Stimulated activated CD8-positive, alpha-beta memory T cell treated with anti-CD3 and anti-CD28 coated beads, Interleukin-7, amount 100 ng/mL, for 48 hours (primary cell): ENCODE results near the gene ZDHHC11B.
"Not testable (repeated sequence)": the region's sequence is repeated elsewhere in the genome, so short reads cannot be mapped to it uniquely, and the experiment has no call there.

ENCODE experiments used
- DNase-seq, 2 donors: peaks; one replicate each; pipeline ENCODE4 v3.0.0-alpha.2; 2020; ENCODE audit warnings: low read depth in 1 of 2; ENCODE audit errors: extremely low read depth in 1 of 2

Gene ZDHHC11B

DNA sequence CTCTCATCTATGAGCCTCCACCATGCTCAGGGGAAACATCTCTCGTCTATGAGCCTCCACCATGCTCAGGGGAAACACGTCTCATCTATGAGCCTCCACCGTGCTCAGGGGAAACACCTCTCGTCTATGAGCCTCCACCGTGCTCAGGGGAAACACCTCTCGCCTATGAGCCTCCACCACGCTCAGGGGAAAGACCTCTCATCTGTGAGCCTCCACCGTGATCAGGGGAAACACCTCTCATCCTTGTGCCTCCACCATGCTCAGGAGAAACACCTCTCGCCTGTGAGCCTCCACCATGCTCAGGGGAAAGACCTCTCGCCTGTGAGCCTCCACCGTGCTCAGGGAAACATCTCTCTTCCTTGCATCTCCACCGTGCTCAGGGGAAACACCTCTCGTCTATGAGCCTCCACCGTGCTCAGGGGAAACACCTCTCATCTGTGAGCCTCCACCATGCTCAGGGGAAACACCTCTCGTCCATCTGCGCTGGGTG lies 30.3 kb downstream of the ZDHHC11B start:
- DNase-seq = not testable (repeated sequence)

DNA sequence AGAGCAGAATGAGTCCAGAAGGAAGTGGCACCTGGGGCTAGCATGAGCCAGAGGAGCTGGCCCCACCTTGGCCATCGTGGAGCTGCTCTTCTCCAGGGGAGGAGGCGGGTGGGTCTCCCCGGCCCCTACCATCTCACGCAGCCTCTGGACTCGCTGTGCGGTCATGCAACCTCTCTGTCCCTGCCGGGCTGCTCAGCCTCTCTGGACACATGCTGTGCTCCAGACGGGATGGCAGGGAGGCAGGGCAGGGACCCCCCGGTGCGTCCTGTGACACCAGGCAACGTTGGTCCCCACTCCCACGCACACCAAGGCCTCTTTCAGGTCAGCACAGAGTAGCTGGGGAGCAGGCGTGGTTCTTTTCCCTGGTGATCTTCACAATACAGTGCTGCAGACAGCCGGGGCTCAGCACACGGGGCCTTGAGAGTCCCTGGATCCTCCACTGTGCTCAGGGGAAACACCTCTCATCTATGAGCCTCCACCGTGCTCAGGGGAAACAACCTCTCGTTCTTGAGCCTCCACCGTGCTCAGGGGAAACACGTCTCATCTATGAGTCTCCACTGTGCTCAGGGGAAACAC lies 30.9 kb downstream of the ZDHHC11B start:
- not testable (repeated sequence) for DNase-seq

DNA sequence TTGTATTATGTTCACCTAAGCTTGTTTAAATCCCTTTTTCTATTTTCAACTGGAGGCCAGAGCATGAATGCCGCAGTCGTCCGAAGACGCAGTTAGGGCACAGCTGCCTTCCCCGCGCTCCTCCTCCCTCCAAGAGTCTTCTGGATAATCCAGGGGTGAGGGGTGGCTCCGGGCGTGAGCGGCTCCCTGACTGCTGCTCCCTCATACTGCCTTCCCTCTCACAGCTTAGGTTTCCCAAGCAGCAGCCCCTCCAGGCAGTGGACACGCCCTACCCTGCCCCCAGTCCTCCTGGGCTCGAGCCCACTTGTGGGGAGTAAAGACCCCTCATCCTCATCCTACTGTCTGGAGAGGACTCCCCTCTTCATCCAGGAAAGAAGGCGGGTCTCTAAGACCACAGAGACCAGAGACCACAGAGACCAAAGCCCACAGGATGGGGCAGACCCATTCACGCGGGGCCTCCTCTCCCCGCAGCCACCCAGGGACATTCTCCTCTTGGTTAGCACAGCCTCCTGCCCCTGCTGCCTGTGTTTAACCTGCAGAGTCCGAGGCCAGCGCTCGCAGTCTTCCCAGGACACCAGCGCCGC lies 31.9 kb downstream of the ZDHHC11B start:
- DNase-seq = not testable (repeated sequence)

DNA sequence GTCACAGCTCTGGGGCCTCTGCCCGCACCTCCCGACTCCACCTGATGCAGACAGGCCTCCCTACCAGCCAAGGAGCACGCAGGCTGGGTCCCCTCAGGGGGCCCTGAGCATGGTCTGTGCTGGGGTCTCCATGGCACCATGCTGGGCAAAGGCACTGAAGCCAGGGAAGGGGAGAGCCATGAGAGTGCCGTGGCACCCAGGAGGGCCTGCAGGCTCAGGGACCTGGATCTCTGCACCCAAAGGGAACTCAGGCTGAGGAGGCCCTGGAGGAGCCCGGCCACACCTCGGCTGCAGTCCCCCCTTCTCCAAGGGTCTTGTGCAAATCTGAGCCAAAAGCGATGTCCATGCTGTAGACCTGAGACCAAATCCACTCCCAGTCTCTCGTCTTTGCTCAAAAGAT lies 32.5 kb downstream of the ZDHHC11B start:
- DNase-seq = not testable (repeated sequence)

DNA sequence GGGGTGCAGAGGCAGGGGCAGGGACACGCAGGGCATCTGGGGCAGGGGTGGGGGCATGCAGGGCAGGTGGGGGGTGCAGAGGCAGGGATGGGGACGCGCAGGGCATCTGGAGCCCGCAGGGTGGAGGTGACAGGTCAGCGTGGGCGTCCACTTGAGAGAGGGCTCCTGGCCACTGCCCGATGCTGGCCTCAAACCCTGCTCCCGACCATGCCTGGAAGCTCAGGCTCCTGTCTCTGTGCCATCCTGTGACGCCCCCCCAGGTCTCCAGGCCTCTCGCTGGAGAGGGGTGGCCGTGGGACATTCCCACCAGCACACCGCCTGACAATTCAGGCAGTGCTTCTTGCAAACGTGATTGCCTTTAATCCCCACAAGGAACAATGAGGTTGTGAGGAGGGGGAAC lies 33.0 kb downstream of the ZDHHC11B start:
- no peak for DNase-seq

DNA sequence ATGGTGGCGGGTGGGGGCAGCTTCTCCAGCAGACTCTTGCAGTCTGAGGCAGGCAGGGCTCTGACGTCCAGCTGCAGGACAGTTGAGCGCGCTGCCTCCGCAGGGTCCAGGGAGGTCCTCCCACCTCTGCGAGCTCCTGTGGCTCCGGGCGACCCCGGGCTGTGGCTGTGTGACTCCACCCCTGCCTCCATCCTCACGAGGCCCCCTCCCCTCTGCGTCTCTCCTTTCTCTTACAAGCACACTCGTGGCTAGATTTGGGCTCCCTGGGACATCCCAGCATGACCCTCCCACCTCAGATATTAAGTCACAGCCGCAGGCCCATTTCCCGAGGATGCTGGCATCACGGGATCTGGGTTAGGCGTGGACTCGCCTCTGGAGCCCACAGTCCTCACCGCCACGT lies 34.3 kb downstream of the ZDHHC11B start:
- DNase-seq = not testable (repeated sequence)

DNA sequence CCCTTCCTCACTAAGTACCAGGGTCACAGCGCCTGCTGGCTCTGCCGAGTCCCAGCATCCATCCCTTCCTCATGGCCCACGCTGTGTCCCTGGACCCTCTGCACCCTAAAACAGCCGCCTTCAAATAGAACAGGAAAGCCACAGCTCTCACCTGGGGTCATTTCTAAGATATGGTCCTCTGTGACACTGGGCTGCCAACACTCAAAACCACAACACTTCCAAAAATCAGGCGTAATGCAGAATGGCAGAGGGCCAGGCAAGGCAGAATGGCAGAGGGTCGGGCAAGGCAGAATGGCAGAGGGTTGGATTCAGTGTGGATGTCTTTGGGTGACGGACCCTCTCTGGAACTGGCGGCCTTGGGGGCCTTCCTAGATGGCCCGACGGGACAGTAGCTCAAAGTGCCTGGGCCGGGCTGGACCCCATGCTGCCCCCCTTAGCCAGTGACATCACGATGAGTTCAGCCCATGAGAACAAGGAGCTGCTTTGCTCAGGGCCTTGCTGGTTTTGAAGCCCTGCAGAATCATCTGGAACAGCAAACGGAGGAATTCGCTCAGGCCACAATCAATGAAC lies 35.3 kb downstream of the ZDHHC11B start:
- no peak for DNase-seq

DNA sequence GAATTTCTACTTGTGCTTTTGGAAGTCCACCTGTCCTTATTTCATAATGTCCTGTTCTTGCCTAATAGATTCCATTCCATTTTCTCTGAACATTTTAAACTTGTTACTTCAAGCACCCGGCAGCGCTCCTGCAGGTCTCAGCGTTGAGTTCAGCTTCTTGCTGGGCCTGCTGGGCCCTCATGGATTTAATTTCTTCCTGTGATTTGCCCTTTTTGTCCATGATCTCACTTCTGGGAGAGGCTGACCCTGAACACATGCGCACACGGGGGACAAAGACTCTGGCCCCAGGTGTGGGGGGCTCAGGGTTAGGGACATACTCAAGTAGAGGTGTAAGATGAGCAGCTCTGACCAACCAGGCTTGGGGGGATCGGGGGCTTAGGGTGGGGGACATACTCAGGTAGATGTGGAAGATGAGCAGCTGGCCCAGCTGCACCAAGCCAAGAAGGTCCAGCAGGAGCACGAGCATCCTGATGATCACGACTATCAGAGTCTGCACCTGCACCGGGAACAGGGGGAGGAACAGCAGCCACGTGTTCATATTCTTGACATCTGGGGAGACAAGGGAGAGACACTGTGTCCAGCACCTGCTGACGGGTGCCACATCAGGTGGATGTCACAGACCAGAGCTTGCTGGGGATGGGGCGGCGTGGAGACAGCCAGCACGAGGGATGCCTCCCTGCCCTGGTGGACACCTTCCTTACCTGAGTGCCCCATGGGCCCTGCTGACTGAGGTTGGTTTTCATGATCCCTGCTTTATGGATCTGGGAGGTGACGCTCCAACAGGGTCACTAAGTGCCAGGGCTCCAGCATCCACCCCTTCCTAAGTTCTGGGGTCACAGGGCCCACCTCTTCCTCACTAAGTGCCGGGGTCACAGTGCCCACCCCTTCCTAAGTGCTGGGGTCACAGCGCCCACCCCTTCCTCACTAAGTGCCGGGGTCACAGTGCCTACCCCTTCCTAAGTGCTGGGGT lies 36.2 kb downstream of the ZDHHC11B start:
- DNase-seq = not testable (repeated sequence)

DNA sequence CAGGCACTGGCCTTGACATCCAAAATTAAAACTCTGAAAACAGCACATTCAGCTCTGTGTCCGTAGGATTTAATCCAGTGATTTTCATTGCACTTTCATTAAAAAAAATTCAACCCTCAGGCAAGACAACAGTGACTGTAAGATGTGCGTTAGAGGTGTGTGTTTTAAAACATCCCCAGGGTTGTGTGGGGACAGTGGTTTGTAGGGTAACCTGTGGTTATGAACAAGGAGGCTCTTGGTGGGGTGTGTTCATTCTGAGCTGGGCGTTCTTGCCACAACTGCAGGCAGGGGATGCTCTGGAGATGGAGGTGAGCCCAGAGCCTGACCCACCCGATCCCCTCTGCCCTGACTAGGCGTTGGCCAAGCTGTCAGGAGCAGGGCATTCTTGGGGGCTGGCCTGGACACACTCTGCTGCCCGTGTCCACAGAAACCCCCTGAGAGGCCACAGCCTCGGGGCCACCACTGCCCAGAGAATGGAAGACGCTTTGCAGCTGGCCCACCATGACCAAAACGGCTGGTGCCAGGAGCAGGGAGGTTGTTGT lies 37.2 kb downstream of the ZDHHC11B start:
- not testable (repeated sequence) for DNase-seq

DNA sequence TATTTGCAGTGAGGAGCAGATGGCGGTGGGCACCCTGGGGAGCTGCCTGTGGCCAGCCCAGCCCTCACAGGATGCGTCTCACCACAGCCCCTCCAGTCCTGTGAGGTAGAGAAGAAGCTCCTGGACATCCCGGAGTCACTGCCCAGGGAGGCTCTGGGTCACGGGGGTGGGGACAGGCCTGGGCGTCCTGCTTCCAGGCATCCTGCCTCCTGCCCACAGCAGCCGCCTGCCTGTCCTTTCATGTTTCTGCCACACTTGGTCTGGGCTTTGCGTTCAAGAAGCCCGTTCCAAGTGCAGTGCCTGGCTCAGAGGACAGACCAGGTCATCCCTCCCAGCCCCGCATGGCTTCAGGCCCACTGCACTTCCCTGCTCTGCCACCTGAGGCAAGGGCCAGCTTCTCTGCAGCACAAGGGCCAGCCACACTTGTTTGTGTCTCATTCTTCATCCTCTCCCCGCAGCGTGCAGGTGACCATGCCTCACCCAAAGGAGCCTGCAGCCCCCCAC lies 38.2 kb downstream of the ZDHHC11B start:
- DNase-seq = no peak

DNA sequence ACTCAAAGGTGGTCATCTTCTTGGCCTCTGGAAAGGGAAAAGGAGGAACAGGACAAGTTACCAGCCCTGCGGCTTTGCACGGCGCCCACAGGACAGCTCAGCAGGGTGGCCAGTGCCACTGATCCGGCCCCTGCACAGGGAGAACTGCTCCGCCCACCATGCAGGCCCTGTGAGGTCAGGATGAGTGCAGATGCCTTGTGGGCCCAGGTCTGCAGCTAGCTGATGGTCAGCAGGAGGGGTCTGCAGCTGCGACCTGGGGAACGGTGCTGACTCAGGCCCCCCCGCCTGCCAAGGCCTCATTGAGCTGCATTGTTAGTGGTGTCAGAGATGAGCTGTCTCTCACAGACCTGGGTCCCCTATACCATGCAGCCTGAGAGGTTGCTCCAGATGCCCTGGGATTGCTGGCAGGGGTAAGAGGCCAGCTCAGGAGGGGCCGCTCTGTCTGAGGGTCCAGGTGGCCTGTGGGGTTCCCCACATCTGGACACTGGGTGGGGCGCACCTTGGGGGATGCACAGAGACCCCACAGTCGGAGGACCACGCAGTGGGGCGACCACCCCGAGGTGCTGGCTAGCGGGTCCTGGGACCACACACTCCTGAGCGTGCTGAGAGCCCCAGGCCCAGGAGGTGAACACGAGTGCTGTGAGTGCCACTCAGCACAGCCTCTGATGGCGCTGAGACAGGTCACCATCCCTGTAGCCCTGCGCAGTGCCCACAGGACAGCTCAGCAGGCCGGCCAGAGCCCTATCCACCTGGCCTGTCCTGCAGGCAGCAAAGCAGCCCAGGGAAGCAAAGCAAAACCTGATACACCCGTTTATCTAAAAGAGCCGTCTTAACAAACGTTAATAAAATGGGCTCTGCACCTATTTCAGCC lies 39.0 kb downstream of the ZDHHC11B start:
- DNase-seq = not testable (repeated sequence)

DNA sequence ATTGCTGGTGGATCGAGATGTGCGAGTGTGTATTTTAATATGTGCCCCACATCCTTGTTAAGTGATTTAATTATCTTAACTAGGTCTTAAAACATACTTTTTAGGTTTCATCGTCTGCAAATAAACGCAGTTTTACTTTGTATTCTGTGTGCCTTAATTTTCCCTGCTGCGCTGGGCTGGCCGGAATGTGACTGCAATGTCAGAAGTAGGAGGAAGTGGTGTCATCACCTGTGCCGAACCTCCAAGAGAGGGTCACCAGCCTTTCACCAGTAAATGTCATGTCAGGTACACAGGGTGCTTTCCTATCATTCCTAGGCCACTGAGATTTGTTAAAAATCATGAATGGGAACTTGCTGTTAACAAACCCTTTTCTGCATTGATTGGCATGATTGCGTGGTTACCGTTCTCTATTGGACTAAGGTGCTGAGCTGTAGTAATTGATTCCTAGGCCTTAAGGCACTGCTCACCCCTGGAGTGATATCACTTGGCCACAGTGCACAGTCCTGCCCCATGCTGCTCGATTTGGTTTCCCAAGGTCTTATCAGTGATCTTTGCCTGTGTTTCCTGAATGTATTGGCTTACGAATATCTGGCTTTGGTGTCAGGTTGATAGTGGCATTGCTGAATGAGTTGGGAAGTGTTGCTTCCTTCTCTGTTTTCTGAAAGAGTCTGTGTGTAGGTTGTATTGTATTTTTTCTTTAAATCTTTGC lies 40.7 kb downstream of the ZDHHC11B start:
- DNase-seq = not testable (repeated sequence)

DNA sequence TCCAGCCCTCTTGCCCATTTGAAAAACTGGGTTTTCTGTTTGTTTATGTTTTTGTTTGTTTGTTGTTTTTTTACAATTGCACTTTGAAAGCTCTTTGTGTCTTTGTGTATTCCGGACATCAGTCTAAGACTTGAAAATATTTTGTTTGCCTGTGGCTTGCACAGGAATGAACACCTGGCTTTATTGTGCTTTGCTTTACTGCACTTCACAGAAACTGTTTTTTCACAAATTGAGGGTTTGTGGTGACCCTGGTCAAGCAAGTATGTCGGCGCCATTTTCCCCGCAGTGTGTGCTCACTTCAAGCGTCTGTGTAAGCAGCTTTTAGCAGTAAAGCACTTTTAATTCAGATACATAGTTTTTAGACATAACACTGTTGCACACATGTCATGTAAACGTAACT lies 42.3 kb downstream of the ZDHHC11B start:
- DNase-seq = not testable (repeated sequence)

DNA sequence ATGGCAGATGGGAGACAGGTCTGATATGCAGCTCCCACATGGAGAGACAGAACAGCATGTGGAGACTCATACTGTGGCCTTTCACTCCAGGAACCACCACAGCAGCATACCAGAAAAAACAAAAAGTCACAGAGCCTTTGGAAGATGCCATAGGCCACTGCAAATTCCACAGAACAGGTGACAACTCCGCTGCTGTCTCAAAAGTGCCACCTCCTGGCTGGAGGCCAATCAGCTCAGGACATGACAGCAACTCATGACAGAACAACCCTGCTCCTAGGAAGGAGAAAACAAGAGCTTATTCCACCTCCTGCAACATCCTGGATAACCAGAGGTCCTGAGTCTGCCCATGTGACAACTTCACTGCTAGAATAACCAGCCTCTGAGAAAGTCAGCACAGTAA lies 50.4 kb downstream of the ZDHHC11B start:
- DNase-seq = not testable (repeated sequence)

DNA sequence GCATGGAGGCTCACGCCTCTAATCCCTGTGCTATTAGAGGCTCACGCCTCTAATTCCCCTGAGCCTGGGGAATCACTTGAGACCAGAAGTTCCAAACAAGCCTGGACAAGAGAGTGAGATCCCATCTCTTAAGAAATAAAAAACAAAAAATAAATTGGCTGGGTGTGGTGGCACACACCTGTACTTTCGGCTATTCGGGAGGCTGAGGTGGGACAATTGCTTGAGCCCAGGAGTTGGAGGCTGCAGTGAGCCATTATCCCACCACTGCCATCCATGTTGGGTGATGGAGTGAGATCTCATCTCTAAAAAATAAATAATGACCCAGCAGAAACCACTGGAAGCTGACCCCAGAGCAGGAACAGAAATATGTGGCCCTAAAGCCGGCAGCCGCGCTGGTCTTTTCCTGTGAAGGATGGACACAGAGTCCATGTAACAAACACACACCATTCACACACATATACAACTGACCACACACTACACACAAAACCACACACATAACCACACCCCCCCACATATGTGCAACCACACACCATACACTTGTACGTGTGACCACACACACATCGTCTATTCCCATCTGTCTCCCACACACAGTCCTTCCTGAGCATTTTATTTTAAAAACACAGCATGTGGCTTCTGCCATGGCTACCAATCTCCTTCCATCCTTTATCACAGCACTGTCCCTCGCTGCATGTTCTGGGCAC lies 51.6 kb downstream of the ZDHHC11B start:
- not testable (repeated sequence) for DNase-seq

DNA sequence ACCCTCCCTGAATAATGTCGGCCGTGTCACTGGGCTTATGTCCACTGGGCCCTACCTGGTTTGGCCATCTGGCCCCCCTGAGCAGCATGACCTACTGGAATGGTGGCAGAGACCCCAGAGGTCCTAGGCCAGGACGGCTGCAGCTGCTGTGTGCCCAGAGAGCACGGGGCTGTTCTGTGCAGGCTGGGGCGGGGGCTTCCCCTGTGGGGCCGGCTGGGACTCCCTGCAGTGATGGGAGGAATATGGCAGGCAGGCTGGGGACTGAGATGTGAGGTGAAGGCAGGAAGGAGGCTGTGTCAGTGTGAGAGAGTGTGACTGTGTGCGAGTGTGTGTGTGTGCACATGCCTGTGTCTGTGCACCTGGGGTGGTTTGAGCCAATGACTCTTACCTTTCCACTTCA lies 55.3 kb downstream of the ZDHHC11B start:
- not testable (repeated sequence) for DNase-seq

DNA sequence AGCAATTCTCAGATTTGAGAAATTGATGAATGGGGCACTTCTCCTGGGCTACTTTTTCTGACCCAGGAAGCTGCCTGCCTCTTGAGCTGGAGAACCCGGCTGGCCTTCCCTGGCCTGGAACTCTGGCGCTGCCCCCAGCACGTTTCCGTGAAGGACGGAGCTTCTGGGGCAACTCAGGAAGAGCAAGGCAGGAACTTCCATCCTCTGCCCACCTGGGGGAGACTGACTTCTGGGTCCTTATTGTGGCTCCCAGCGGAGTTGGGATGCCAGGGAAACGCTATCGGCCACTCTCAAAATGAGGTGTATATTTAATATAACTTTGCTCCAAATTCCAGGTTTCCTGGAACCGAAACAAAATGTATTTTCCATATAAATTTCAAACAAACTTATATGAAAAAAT lies 57.4 kb downstream of the ZDHHC11B start:
- not testable (repeated sequence) for DNase-seq

DNA sequence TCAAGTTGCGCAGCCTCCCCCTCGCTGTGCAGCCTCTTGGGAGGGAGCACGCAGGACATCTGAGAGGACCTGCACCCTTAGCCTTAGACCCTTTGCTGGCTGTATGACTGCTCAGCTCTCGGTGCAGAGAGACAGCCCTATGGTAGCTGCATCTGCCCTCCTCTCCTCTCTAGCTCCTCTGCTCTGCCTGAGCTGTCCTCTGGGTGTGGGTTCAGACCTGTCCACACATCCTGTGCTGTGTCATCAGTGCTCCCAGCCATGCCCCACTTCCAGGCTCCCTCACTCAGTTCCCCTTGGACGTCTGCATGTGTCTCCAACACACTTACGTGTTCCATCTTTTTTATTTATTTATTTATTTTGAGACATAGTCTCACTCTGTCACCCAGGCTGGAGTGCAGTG lies 60.7 kb downstream of the ZDHHC11B start:
- DNase-seq = not testable (repeated sequence)
